Right lobe of liver (tissue), 4 donors: ENCODE results near the gene HNRNPUL2.

Source experiments
- POLR2A ChIP-seq: fragments of 450-650 bp; IDR thresholded peaks from one replicate; pipeline ENCODE4 v1.6.1; 2017; ENCODE audit warnings: antibody characterized with exemption, mild to moderate bottlenecking
- TF ChIP-seq, protein P1 (sequence below), 4 donors: fragments of 200-600 bp in 3 of 4; fragments of 450-650 bp in 1 of 4; IDR thresholded peaks; one replicate each; pipeline versions ENCODE4 v1.5.1 to v1.8.0; 2016 to 2022; ENCODE audit warnings: antibody characterized with exemption in 4 of 4, mild to moderate bottlenecking in 2 of 4
- donor health status: DM: no; HTN: no; CAD: no.
- donor health status: DM: no; HTN: no; CAD: no.
- donor health status: DM: no; HTN: yes; CAD: no.

DNA sequence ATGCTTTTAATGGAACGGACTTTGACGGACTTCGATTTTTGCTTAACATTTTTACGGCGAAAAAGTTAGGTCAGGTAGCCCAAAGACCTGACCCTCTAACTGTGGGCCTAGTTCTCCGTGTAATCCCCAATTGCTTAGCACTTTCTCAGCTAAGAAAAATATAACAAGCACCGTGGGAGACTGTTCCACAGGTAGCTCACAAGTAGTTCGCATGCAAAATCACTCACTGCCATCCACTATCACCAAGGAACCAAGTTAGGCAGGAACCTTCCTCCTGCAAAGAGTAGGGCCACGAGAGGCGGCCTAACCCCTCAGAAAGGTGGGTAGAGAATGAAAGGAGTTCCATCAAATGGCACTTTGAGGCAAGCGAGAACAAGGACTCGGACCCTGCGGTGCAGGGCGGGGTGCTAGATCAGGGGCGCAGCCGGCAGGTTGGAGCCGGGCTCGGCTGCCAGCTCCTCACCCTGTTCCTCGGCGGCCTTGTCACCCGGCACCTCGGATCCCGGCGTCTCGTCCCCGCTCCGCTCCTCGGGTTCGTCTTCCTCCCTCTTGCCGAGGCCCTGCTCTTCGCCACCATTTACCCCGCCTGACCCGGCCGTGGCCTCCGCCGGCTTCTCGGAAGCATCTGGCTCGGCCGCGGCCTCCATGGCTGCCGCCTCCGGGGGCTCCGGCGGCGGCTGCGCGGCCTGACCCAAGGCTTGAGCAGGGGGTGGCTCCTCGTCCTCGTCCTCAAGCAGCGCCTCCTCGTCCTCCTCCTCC, 922 bp downstream of the HNRNPUL2 start:
- TF ChIP-seq POLR2A, result no peak
- TF ChIP-seq, protein P1, sequence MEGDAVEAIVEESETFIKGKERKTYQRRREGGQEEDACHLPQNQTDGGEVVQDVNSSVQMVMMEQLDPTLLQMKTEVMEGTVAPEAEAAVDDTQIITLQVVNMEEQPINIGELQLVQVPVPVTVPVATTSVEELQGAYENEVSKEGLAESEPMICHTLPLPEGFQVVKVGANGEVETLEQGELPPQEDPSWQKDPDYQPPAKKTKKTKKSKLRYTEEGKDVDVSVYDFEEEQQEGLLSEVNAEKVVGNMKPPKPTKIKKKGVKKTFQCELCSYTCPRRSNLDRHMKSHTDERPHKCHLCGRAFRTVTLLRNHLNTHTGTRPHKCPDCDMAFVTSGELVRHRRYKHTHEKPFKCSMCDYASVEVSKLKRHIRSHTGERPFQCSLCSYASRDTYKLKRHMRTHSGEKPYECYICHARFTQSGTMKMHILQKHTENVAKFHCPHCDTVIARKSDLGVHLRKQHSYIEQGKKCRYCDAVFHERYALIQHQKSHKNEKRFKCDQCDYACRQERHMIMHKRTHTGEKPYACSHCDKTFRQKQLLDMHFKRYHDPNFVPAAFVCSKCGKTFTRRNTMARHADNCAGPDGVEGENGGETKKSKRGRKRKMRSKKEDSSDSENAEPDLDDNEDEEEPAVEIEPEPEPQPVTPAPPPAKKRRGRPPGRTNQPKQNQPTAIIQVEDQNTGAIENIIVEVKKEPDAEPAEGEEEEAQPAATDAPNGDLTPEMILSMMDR (IDR thresholded peaks at IDR 0.05), result no peak
